Measurements from ENCODE around the gene GUCY2D. TPM values are rescaled to one million over a fixed set of nuclear protein-coding genes. Genes with fewer than 3 reads are reported as not detected.
"Not testable (repeated sequence)": the region's sequence is repeated elsewhere in the genome, so short reads cannot be mapped to it uniquely, and the experiment has no call there.

Gene GUCY2D
- total RNA-seq, 2 experiments from 2014 or later, result not detected

DNA sequence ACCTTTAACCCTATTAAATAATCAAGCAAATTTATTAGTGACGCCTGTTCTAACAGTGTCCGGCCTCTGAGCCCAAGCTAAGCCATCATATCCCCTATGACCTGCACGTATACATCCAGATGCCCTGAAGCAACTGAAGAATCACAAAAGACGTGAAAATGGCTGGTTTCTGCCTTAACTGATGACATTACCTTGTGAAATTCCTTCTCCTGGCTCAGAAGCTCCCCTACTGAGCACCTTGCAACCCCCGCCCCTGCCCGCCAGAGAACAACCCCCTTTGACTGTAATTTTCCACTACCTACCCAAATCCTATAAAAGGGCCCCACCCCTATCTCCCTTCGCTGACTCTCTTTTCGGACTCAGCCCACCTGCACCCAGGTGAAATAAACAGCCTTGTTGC, 59.4 kb downstream of the GUCY2D start:
- H3K9me3 Mint-ChIP-seq (ENCODE audit: low read depth), result not testable (repeated sequence)
- intact Hi-C loops (cut with DNase I, micrococcal nuclease), result loop anchor here in 1 of 2 experiments (2.0 kb wide), 1 partner anchor 57 kb away; the partner anchor contains the start of gene ALOXE3
- H3K27me3 Mint-ChIP-seq, result peaks cover 51% of the 10 kb centered on the region

DNA sequence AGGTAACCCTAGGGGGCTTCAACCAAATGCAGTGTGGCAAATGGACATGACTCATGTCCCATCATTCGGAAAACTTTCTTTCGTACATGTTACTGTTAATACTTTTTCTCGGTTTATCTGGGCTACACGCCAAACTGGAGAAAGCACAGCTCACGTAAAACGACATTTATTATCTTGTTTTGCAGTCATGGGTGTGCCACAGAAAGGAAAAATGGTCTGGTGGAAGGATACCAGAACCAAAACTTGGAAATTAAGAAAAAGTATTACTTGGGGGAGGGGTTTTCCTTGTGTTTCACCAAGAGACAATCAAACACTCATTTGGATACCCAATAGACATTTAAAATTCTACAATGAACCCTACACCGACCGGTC, 60.0 kb downstream of the GUCY2D start:
- Mint-ChIP-seq H3K4me1 (no peaks in the 10 kb centered on the region), H3K27me3 (peaks cover 48% of the 10 kb centered on the region), H3K4me3 (no peak overlapping the region), H3K36me3 (ENCODE audit: low read depth) (no peaks in the 10 kb centered on the region), H3K9me3 (ENCODE audit: low read depth) (no peaks in the 10 kb centered on the region), H3K27ac (no peak overlapping the region)
- intact Hi-C loops (cut with DNase I, micrococcal nuclease), result no loop called here
- DNase-seq (no peak), ATAC-seq (no peak)
- ChIA-PET CTCF (interaction anchor here (0.7 to 10.2 kb wide), 12 partner anchors 16 to 289 kb away, joined by 3 to 315 read pairs (median 10); partner anchors contain the start of genes ALOX12B, ALOXE3 and SLC25A35), POLR2A (no interaction called here)

More for the DNA sequence above, 59.4 kb downstream of the GUCY2D start:
- H3K4me3 Mint-ChIP-seq; H3K36me3 Mint-ChIP-seq (ENCODE audit: low read depth); DNase-seq; H3K4me1 Mint-ChIP-seq; ATAC-seq; H3K27ac Mint-ChIP-seq; POLR2A ChIA-PET: not testable (repeated sequence)
- CTCF ChIA-PET, result interaction anchor here (0.8 to 10.2 kb wide), 16 partner anchors 16 to 290 kb away, joined by 3 to 315 read pairs (median 8); partner anchors contain the start of genes ALOX12B, ALOXE3, CNTROB and SLC25A35

DNA sequence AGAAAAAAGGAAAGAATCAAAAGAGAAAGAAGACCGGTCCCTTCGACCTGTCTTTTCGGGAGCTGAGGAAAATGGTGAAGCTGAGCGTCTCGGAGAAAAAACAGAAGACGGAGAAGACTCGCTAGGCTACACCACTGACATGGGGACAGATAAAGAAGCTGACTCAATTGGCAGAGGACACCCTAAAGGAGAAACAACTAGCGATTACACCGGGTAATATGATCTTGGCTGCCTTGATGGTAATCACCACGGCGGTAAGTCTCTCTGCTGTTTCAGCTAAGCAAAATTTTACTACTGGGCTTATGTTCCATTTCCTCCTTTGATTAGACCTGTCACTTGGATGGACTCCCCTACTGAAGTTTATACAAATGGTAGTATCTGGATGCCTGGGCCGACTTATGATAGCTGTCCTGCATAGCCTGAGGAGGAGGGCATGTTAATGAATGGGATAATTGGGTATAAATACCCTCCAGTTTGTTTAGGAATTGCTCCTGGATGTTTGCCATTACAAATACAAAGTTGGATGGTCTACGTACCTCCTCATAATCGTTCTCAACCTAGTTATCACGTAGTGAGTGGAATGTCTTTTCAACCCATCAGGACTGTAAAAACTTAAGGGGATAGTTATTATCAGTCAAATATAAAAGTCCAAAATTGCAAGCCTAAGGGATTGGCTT, 60.5 kb downstream of the GUCY2D start:
- Mint-ChIP-seq H3K4me3 (no peak overlapping the region), H3K4me1 (no peaks in the 10 kb centered on the region), H3K36me3 (ENCODE audit: low read depth) (no peaks in the 10 kb centered on the region), H3K27ac (no peak overlapping the region), H3K27me3 (peaks cover 48% of the 10 kb centered on the region), H3K9me3 (ENCODE audit: low read depth) (no peaks in the 10 kb centered on the region)
- DNase-seq (no peak), ATAC-seq (no peak)
- POLR2A ChIA-PET, result no interaction called here
- intact Hi-C loops (cut with DNase I, micrococcal nuclease), result no loop called here
- CTCF ChIA-PET, result interaction anchor here (0.5 to 10.2 kb wide), 13 partner anchors 15 to 289 kb away, joined by 3 to 315 read pairs (median 9); partner anchors contain the start of genes ALOX12B, ALOXE3 and SLC25A35

DNA sequence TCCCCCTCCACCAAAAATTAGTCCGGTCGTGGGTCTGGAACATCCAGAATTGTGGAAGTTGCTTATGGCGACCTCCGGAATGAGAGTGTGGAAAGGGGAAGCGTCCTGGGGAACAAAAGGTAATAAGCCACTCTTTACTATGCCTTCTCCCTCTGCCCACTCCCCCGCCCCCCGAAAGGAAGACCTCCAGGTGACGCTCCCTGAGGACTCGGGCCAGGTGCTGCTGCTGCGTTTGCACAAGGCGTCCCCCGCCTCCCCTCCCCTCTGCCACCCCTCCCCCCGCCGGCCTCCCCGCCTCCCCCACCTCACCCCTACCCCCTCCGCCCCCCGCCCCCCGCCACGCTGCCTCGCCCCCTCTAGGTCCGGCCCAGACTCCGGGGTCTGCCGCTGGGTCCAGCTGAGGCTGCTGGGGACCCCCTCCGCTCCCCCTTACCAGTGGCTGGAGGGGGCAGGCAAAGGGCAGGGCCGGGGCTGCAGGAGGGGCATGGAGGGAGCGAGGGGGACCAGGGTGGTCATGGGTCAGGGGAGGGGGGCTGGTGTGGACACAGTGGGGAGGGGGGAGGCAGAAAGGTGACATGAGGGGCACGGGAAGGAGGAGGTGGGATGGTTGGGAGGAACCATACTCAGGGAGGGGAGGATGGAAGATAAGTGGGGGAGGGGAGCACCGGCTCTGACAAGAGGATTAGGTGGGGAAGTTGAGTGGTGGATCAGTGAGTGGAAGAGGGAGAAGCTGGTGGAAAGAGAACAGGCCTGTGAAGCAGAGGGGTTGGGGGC, 61.5 kb downstream of the GUCY2D start:
- CTCF ChIA-PET, result interaction anchor here (0.7 to 10.2 kb wide), 2 partner anchors 14 to 126 kb away, joined by 3 to 315 read pairs; partner anchors contain the start of gene ALOX12B
- H3K27me3 Mint-ChIP-seq, result peaks cover 44% of the 10 kb centered on the region

DNA sequence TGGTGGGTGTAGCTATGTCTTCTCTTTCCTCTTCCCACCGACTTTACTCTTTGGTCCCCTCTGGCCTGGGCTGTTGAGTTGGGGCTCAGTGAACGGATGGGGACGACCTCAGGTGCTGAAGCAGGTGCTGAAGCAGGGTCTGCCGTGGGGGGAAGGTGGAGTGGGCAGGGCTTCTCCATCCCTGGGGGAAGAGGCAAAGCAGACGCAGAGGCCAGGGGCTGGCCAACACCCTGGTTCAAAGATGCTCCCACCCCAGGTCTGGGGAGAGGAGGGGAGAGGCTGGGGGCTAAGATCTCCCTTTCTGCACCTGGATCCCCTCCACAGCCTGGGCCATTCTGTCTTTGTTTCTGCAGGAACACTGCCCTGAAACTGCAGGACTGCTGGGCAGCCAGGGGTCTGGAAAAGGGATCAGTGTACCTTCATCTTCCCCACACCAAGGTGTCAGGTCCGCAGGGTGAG, 62.2 kb downstream of the GUCY2D start:
- H3K27ac Mint-ChIP-seq, result no peak overlapping the region
- H3K9me3 Mint-ChIP-seq (ENCODE audit: low read depth), result no peaks in the 10 kb centered on the region
- POLR2A ChIA-PET, result no interaction called here
- ATAC-seq (no peak), DNase-seq (no peak)
- peaks cover 38% of the 10 kb centered on the region for H3K27me3 Mint-ChIP-seq
- CTCF ChIA-PET, result interaction anchor here (0.6 to 10.2 kb wide), 3 partner anchors 14 to 126 kb away, joined by 3 to 315 read pairs (median 3); partner anchors contain the start of gene ALOX12B
- no peak overlapping the region for H3K4me3 Mint-ChIP-seq
- H3K4me1 Mint-ChIP-seq, result no peaks in the 10 kb centered on the region
- no peaks in the 10 kb centered on the region for H3K36me3 Mint-ChIP-seq (ENCODE audit: low read depth)
- intact Hi-C loops (cut with DNase I, micrococcal nuclease), result no loop called here

More for the DNA sequence above, 61.5 kb downstream of the GUCY2D start:
- no peaks in the 10 kb centered on the region for H3K36me3 Mint-ChIP-seq (ENCODE audit: low read depth)
- DNase-seq, result no peak
- H3K27ac Mint-ChIP-seq, result no peak overlapping the region
- H3K4me1 Mint-ChIP-seq, result no peaks in the 10 kb centered on the region
- no peak for ATAC-seq
- intact Hi-C loops (cut with DNase I, micrococcal nuclease), result no loop called here
- H3K4me3 Mint-ChIP-seq, result no peak overlapping the region
- no peaks in the 10 kb centered on the region for H3K9me3 Mint-ChIP-seq (ENCODE audit: low read depth)
- POLR2A ChIA-PET, result no interaction called here

DNA sequence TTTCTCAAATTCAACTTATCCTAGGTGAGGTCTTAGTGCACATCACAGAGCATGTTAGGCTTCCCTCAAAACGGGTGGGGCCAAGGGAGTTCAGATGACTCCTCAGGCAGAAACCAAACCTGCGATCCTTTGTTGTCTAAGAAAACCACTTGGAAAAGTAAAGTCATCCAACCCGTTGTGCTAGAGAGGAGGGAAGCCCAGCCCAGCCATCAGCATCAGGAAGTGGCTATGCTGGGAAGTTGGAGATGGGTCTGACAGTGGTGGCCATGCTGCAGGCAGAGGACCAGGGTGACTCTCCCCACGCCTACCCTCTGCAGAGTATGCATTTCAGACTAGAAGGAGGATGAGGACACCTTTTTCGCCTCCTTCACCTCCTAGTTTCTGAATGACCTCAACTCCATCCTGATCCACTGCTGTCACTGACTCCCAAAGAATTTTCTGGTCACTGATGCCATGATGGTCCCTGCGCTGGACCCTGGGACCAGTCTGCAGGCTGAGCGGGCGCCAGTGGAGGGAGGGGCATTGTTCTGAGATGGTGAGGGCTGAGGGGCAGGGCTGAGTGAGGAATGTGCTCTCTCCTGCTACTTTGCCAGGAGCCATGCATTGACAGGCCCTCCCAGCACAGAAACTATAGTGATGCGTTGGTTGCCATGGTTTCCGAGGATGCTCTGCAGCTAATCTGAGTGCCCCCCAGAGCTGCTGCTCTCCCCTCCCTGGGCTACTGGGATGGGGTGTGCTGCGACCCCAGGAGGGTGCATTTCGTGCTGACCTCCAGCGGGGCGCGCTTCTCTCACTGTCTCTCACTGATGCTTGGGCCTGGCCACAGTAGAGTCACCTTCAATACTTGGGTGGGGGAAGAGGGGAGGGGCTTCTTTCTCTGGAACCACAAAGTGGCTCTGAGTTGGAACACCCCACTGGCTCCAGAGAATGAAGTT, 64.7 kb downstream of the GUCY2D start:
- ChIA-PET POLR2A (no interaction called here), CTCF (interaction anchor here (0.6 to 1.9 kb wide), 2 partner anchors 50 to 52 kb away, joined by 3 to 4 read pairs; no protein-coding TSS in a partner anchor)
- ATAC-seq (no peak), DNase-seq (no peak)
- no peak overlapping the region for H3K4me3 Mint-ChIP-seq
- H3K9me3 Mint-ChIP-seq (ENCODE audit: low read depth), result no peaks in the 10 kb centered on the region
- intact Hi-C loops (cut with DNase I, micrococcal nuclease), result no loop called here
- no peaks in the 10 kb centered on the region for H3K36me3 Mint-ChIP-seq (ENCODE audit: low read depth)
- H3K27me3 Mint-ChIP-seq, result peaks cover 26% of the 10 kb centered on the region
- no peak overlapping the region for H3K27ac Mint-ChIP-seq
- H3K4me1 Mint-ChIP-seq, result no peaks in the 10 kb centered on the region

DNA sequence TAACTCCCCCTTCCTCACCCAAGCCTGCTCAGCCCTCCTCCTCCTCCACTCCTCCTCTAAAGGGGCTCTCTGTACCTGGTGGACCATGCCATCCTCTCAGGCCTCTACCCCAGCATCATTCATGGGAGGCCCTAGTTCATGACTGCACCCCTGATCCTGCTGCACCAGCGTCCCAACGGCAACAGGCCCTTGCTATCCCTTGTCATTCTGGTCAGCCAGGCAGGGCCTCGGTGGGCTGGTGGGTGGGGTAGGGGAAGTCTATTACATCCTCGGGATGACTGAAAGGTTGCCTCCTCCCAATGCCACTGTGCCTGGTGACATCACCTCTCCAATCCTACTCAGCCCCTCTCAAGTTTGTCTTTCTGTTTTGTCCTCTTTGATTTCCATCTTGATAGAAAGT, 65.4 kb downstream of the GUCY2D start:
- no peaks in the 10 kb centered on the region for H3K36me3 Mint-ChIP-seq (ENCODE audit: low read depth)
- H3K9me3 Mint-ChIP-seq (ENCODE audit: low read depth), result no peaks in the 10 kb centered on the region
- intact Hi-C loops (cut with DNase I, micrococcal nuclease), result no loop called here
- DNase-seq (no peak), ATAC-seq (no peak)
- CTCF ChIA-PET, result interaction anchor here (0.6 to 20.9 kb wide), 2 partner anchors 7 to 105 kb away, joined by 3 to 315 read pairs; no protein-coding TSS in a partner anchor
- H3K4me3 Mint-ChIP-seq, result no peak overlapping the region
- H3K27me3 Mint-ChIP-seq, result peaks cover 23% of the 10 kb centered on the region
- H3K4me1 Mint-ChIP-seq, result peaks cover 4% of the 10 kb centered on the region
- POLR2A ChIA-PET, result no interaction called here
- H3K27ac Mint-ChIP-seq, result no peak overlapping the region

DNA sequence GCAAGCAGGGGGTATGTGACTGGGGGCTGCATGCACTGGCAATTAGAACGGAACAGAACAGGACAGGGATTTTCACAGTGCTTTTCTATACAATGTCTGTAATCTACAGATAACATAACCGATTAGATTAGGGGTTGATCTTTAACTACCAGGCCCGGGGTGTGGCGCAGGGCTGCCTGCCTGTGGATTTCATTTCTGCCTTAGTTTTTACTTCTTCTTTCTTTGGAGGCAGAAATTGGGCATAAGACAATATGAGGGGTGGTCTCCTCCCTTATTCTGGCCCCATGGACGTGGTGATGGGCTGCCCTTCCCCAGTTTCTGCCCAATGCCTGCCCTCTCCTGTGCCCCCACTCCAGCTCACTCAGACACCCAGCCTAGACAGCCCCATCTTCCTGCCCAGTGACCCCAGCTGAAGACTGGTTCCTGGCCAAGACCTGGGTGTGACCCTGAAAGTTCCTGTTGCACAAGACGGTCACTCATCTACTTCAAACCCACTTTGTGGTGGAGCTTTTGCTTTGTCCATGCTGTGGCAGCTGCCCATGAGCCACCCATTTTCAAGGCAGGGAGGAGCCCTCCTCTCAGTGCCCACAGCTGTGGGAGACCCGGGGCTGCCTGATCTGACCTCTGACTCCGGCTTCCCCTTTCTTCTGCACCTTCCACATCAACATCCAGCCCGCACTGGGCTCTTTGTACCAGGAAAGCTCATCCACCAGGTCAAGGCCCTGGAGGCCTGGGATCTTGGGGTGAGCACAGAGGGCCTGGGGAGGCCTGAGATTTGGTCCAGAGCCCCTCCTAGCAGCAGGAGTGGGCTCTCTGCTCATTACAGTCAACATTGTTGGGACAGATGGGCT, 66.5 kb downstream of the GUCY2D start:
- peaks cover 24% of the 10 kb centered on the region for H3K27me3 Mint-ChIP-seq
- no peak overlapping the region for H3K4me3 Mint-ChIP-seq
- intact Hi-C loops (cut with DNase I, micrococcal nuclease), result no loop called here
- no peaks in the 10 kb centered on the region for H3K9me3 Mint-ChIP-seq (ENCODE audit: low read depth)
- H3K36me3 Mint-ChIP-seq (ENCODE audit: low read depth), result no peaks in the 10 kb centered on the region
- ChIA-PET CTCF (interaction anchor here (0.6 to 20.9 kb wide), 6 partner anchors 8 to 178 kb away, joined by 3 to 315 read pairs (median 8); no protein-coding TSS in a partner anchor), POLR2A (interaction anchor here (0.5 kb wide), 1 partner anchor 182 kb away, joined by 4 read pairs; no protein-coding TSS in a partner anchor)
- H3K27ac Mint-ChIP-seq, result no peak overlapping the region
- ATAC-seq (no peak), DNase-seq (no peak)
- peaks cover 15% of the 10 kb centered on the region for H3K4me1 Mint-ChIP-seq

DNA sequence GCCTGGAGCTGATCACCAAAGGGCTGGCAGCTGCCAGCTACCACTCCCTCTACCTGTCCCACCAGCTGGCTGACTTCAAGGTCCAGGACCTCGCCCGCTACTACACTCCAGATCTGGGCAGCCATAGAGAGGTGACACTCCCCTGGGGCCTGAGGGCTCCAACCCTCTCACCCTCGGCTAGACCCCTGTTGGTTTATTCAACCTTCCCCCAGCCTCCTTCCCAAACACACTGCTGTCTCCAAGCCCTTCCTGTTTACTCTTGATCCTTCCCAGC, 67.1 kb downstream of the GUCY2D start:
- Mint-ChIP-seq H3K4me3 (no peak overlapping the region), H3K9me3 (ENCODE audit: low read depth) (no peaks in the 10 kb centered on the region), H3K36me3 (ENCODE audit: low read depth) (no peaks in the 10 kb centered on the region), H3K27ac (no peak overlapping the region), H3K4me1 (peaks cover 20% of the 10 kb centered on the region), H3K27me3 (peaks cover 26% of the 10 kb centered on the region)
- intact Hi-C loops (cut with DNase I, micrococcal nuclease), result no loop called here
- no peak for DNase-seq
- CTCF ChIA-PET, result interaction anchor here (0.6 to 20.9 kb wide), 6 partner anchors 8 to 177 kb away, joined by 3 to 315 read pairs (median 12); partner anchors contain the start of gene ALOXE3
- no peak for ATAC-seq
- POLR2A ChIA-PET, result interaction anchor here (0.5 kb wide), 1 partner anchor 181 kb away, joined by 4 read pairs; no protein-coding TSS in a partner anchor

Data from activated CD4-positive, alpha-beta T cell treated with anti-CD3 and anti-CD28 coated beads for 36 hours (primary cell).